ENCODE measurements around the gene WDR4.
"Not testable (repeated sequence)": the region's sequence is repeated elsewhere in the genome, so short reads cannot be mapped to it uniquely, and the experiment has no call there.

The WDR4 gene

DNA sequence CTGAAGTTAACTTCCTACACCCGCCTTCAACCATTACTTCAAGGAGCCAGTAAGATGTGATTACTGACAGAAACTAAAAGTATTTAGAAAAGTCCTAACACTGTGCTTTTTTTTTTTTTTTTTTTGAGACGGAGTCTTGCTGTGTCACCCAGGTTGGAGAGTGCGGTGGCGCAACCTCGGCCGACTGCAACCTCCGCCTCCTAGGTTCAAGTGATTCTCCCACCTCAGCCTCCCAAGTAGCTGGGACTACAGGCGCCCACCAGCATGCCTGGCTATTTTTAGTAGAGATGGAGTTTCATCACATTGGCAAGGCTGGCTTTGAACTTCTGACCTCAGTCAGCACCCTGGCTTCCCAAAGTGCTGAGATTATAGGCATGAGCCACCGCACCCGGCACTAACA, 3.5 kb downstream of the WDR4 start:
- DNase-seq, result not testable (repeated sequence)

DNA sequence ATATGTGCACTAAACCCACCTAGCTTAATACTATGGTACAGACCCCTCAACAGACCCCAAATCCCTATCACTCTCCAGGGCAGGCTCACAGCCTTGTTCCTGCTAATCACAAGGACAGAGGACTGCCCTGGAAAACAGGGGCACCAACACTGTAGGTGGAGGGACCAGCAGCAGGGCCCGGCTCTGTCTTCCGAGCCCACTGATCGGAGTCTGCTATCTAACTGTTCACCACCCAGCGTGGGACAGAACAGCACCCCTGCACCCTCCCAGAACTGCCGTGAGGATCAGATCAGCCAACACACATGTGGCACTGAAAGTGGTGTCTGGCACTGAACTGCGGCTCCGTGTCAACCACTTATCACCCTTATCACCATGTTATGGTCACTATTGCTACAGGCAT, 6.2 kb downstream of the WDR4 start:
- no peak for DNase-seq

DNA sequence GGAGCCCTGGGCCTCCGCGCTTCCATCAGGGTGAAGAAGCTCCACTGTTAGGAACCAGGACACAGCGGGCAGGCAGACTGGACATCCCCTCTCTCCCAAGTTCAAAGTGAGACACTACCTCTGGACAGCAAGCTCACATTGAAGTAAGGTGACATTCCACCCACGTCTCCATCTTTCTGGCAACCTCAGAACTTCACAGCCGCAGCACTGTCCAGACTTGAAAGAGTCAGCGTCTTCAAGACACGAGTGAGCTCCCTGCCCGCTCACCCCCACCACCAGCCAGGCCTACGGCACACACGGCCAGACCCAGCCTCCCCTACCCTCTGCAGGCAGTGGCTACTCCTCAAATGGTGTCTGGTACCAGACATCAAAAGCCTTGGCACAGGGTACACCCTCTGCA, 11.1 kb downstream of the WDR4 start:
- DNase-seq, result no peak

DNA sequence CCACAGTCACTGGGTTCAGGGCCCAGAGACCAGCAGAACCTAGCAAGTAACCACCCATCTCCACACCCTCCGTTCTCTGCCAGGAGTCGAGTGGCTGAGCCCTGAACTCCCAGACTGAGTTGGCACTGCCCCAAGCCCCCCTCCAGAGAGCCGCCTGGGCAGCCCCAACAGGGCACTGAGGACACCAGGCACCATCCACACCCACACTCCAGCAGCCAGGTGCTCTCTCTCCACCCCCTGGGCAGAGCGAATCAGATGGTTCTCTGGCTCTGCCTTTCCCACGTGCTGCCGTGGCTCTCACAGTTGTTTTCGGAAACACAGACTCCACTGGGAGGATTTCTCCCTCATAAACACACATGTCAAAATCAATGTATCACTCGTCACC, 13.6 kb downstream of the WDR4 start:
- no peak for DNase-seq

DNA sequence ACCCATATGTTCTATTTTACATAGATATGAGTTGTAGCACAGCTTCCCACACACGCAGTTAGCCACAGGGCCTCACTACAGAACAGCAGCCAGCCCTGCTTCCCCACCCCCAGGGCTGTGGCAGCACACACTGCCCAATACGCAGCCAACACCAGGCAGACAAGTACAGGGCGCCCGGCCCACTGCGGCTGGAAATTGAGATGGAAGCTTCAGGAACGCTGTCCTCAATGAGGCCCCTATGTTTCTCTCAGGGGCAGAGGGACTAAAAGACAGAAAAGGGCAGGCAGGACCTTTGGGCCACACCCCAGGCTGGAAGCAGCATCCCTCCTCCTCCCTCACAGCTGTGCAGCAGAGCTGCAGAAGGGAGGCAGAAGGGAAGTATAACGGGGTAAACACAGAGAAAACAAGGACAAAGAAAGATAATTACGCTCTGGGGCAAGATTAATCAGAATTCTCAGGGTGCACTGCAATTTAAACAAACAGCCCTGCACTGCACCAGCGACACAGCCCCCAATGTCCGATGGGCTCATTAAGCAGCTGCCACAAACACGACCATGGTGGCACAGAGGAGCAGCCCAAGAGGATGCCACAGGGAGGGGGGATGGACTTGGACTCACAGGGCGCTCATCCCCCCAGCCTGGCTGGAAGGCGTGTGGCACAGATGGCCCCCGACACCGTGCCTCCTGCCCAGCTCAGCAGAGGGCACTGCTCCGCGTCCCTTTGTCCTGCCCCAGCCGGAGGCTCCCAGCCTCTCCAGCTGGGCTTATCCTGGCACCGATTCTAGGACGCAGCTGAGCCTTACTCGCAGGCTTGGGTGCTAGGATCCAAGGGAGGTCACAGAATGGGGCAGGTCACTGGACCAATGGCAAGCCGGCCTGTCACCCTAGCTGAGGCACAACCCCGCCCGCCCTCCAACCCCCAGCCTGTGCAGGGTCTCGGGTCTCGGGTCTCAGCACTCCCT, 14.2 kb downstream of the WDR4 start:
- DNase-seq, result no peak

DNA sequence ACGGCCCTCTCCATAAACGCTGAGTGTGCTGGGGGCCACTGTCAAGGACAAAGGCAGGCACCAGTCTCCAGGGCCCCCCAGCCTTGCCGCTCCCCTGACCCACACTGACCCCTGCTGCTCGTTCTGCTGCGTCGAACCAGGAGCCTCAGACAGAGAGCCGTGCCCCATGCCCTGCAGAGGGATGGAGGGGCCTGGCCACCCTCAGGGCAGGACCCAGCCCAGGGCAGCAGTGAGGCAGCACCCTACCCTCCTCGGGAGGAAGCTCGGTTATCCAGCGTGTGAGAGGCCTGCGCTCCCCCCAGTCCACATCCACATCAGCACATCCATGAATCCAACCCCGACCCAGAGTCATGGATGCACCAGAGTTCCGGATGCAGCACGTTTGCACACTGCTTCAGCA, 15.1 kb downstream of the WDR4 start:
- DNase-seq, result no peak

DNA sequence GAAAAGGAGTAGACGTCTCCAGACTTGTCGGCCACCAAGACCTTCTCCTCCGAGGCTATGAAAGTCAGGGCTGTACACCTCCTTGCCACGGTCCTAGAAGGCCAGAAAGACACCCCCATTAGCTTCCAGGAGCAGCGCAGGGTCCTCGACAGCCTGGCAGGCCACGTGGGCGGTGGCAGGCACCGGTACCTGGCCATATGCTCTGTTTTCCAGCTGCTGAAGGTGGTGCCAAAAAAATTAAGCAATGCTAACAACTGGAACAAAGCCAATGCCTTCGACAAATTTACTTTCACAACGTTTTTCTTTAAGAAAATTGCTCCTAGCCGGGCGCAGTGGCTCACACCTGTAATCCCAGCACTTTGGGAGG, 15.9 kb downstream of the WDR4 start:
- DNase-seq, result no peak

DNA sequence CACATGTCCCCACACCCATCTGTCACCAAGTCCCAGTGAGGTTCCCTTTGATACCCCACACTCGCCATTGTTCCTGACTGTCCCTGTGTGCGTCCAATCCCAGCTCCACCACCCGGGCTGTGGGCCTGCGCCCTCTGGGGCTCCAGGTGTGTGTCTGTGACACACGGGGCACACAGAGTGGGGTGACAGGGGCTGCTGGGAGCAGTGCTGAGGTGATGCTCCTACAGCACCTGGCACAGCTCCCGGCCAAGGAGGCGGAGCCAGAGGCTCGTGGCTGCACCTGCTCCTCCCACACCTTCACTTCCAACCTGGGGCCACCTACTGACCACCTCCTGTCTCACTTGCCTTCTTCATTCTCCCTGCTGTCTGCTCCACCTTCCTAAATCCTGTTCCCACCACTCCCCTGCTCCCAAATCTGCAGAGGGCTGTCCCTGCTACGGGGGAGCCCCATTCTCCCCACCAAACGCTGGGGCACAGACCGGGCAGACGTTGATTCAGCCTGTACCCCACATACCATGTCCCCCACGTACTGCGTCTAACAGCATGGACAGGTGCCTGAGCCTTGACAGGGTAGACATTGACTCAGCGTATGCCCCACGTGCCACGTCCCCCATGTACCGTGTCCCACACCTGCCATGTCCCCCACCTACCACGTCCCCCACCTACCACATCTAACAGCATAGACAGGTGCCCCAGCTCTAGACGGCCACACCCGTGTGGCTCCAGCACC, 16.4 kb downstream of the WDR4 start:
- DNase-seq, result no peak

DNA sequence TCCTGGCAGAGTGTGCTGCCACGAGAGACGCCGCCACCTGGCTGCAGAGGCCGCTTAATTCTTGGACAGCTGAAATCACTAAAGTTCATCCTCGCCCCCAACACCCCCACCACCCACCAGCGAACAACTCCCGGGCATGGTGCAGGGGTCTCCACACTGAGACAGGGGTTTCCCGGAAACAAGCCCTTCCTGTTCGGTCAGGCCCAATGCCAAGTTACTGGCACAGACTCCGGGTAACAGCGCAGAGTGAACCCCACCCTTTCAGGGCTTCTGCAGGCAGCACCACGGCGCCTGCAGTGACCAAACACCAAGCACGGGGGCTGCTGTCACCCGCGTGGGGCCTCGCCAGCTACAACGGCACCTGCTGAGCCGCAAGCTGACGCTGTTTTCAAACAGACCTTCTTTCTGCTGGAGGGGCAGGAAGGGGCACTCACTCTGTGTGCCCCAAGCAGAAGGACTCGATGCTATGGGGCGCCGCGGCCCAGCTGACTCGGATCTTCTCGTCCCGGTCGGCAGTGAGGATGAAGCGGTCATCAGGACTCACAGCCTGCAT, 17.4 kb downstream of the WDR4 start:
- DNase-seq, result no peak

DNA sequence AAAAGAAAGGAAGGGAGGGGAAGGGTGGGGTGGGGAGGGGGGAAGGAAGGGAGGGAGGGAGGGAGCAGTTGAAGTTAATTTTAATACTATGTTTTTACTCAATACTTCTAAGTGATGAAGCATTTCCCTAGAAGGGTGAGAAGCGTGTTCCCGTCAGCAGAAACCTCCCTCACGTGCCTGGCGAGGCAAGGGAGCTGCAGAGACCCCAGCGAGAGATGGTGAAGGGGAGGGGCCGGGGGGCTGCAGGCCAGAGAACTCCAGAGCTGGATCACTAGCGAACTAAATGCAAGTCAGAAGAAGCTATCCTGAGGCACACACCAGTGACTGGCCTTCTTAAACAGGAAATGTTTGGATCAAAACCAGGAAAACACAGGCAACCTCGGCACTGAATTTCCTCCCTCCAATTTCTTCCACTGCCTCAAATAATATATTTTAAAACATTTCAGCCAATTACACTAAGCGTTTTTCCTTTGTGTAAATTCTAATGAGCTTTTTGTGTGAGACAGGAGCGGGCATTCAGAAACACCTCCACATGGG, 18.0 kb downstream of the WDR4 start:
- DNase-seq, result no peak

DNA sequence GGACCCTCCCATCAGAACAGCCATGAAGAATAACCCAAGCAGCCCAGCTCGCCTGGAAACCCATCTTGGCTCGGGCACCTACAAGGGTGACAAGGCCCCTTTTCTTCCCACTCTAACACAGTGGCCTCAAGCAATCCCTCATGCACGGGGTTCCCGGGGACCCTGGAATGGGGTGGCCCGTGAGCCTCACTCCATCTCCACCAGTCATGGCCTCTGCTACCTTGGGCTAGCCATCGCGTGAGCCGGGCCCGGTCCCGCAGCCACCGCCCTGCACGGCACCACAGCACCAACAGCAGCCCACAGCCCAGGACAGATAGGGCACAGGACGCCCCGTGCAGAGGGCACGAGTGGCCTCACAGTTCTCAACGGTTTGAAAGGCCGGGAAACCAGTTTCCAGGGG, 19.0 kb downstream of the WDR4 start:
- DNase-seq, result no peak

DNA sequence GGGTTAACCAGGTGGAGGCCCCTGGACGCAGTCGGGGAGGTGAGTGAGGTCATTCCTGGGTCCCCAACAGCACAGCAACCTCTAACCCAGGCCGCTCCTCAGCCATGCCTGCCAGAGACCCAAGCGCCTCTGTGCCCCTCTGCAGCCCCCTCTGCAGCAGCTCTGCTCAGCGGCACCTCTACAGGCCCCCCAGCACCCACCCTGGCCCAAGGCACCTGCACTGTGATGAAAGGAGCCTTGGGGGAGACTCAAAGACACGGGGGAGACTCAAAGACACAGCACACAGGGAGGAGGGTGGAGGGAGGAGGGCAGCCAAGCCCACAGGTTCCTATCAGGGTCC, 19.5 kb downstream of the WDR4 start:
- no peak for DNase-seq

DNA sequence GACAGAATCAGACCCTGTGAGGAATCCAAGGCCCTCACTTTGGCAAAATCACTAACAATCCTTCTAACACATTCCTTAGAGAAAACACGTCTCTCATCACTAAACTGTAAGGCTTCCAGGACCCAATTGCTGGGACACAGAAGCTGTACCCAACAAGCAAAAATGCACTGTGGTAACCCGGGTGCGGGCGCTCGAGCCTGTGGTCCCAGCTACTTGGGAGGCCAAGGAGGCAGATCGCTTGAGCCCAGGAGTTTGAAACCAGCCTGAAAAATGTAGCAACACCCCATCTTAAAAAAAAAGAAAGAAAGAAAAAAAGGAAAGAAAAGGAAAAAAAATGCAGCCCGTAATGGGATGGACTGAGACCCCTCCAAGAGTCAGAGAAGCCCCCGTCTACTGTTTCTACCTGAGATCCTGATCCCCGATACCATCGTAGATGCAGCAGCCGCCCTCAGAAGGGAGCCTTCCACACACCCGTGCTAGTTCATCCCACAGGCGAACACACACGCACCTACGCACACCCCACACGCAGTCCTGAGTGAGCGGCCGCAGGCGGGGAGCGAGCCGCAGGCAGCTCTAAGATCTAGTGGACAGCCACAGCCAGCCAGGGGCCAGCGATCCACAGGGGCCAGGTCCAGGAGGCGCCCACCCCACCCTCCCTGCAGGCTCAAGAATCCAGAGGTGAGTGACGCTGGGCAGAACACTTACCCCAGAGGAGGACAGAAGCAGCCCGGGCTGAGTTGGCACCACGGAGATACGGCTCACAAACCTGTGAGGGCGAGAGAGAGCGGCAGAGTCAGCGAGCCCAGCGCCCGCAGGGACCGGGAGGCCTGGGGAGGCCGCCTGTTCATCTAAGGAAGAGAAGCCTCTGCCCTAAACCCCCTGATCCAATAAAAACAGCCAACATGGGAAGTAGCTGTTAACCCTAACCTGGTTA, 20.1 kb downstream of the WDR4 start:
- DNase-seq, result no peak

DNA sequence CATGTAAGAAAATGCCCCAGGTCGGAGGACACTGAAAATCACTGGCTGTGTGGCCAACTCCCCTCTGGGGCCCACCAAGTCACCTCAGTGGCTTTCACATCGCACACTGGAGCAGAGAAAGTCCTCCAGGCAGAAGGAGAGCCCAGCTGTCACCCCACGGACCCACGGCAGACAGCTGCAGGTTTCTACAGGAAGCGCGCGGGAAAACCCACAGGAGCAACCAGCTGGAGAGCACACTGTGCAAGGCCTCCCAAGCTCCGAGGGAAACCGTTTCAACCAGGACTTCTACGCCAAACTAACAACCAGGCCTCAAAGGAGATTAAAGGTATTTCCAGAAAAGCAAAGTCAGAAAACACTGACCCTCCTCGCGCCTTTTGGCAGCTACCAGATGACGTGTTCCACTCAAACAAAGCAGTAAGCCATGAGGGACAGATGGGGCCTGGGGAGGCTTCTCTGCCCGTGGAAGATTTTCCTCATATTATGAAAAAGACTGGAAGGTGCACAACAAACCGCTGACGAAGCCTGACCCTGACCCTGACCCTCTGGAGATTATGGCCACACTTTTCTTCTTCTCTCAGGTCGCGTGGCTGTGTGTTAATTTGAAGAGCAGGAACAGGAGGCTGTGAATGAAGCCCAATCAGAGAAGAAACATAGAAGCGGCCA, 21.0 kb downstream of the WDR4 start:
- no peak for DNase-seq

DNA sequence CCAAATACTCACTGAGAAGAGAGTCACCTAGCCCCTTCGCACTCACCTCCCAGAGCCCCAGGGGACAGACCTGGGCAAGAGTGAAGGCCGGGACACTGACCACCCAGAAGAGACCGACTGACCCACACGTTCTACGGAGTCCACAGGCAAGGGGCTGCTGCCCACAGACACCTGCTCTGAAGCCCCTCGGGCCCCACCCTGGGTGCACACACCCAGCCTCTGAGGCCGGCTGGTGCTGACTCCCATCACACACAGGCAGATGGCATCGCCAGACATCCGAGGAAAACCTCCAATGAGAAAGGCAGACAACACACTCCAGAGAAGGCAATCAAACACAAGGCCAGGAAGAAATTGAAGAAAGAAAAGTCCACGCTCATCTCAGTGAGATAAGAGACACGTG, 22.1 kb downstream of the WDR4 start:
- DNase-seq, result no peak

DNA sequence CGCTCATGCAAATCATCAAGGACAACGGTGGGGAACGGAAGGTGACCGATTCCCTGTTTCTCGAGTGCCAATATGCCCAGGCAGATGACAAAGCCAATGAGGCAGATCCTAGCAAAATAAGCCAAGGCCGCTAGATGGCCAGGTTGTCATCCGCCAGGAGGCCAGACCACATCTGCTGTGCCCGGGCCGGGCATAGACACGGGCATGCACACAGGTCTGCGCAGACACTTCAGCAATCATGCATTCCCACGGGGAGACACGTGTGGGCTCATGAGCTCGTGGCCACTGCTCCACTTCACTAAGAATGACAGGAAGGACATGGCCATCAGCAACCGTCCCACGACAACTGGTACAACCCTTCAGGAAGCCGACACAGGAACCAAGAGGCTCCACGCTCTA, 23.4 kb downstream of the WDR4 start:
- no peak for DNase-seq

DNA sequence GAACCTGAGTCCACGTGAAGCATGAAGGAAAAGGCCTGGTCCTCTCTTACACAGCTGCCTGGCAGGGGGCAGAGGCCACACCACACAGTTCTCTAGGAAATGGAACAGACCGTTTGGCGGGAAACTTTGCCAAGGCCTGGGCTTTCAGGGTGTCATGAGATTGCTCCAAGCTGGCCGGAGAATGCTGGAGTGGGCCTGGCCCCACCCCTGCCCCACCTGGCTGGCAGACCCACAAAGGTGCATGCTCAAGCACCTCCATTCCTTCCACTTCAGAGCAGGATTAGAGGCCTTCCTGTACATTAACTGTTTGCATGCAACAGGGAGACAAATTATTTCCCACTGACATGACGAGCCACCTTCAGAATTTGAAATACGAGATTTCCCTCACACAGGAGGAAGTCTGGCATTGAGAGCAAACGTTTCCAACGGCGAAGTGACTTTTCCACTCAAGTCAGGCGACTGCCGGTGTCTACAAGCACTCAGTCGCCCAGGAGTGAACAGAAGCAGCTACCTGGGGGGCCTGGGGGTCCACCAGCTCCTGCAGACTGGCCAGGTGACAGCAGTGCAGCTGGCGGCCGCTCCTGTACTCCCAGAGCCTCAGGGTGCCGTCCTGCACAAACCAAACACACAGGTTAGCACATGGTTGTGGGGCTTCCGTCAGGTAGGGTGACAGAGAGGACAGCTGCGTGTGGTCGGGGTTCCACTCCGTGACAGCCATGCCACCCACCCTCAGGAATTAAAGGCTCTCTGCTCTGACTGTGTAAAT, 24.0 kb downstream of the WDR4 start:
- DNase-seq, result no peak

DNA sequence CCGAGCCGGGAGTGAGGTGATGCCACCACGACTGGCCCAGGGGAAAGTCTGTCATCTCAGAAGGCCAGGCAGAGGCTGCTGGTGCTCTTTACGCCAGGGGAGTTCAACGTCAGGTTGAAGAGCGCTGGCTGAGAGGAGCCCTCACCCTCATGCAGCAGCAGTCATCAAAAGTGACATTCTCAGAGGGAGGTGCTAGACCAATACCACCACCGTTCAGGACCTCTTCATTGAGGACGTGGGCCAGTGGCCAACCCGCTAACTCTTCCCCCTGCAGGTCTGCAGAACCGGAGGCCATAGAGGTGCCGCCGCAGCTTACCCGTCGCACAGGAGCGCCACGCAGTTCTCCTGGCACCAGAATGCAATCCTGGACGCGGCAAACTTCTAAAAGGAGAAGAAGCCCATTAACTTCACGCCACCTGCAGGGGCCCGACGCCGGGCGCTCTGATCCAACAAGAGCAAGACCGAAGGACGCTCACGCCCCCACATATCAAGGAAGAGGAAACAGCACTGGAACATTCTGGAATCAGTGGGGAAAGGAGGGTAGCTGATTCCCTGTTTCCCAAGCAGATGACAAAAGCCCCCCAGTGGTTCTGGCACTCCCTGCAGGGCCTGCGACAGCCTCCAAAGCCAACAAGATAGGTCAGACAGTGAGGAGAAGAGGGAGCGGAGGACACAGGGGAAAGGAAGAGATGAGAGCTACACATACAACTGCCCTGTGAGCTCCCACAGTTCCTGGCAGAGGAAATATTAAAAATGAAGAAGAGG, 24.9 kb downstream of the WDR4 start:
- DNase-seq, result no peak

DNA sequence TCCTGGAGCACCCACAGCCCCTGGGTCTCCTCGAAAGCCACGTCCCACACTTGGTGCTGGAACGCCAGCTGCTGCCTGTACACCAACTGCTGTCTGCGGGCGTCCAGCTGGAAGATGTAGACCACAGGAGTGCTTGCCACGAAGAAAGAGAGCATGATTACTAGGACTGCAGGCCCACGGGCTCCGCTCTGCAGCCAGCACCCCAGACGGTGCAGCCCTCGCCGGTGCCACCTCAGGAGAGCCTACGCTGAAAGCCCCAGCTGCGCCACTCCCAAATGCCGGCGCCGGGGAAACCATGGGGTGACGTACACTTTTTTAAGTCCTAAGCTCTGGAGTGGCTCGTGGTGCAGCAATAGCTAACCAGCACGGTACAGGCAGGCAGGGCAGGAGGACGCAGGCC, 25.7 kb downstream of the WDR4 start:
- DNase-seq, result no peak

DNA sequence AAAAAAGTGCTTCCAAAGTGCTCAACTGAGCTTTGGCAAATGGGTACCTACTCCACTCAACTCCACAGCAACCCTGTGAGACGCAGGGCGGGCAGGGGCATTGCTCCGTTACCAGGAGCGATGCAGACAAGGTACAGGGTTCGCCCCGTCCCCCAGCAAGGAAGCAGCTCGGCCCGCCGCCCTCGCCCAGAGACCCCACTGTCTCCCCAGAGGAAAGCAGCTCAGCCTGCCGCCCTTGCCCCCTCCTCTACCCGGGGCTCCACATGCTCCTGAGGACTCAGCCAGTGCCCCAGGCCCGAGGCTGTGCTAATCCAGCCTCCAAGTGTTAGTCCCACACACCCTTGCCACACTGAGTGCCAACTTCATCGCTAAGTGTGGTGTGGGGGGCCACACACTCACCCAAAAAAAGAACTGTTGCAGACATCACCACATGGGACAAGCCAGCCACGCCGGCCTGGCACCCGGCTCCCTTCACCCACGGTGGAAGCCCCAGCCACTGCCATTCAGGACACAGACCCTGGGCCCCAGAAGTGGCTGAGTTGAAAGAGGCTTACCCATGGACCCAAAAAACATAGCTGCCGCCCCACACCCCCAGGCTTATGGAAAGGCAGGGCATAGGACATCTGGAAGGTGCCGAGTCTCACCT, 26.3 kb downstream of the WDR4 start:
- no peak for DNase-seq

All from inflammatory macrophage (primary cell).